ENCODE results near the gene PIP5KL1.
A peak's percentile ranks its signal among the peaks of the same experiment; 100 is the strongest.

Gene PIP5KL1

GRCh38 chr9:127940593-127940992 lies 10.0 kb upstream of the PIP5KL1 start:
- no peak overlapping the region for H3K4me3 ChIP-seq (ENCODE audit: low read depth, low read length)
- no peaks in the 10 kb centered on the region for H3K27me3 ChIP-seq (ENCODE audit: insufficient read depth, low read depth, severe bottlenecking)
- no peak for DNase-seq
- H3K27ac ChIP-seq: no peak overlapping the region
- no peaks in the 10 kb centered on the region for H3K9me3 ChIP-seq (ENCODE audit: severe bottlenecking)
- peaks cover 56% of the 10 kb centered on the region for H3K36me3 ChIP-seq
- no peak for TF ChIP-seq CTCF (IDR thresholded peaks at IDR 0.05; ENCODE audit: low read depth, low read length)

- H3K4me3 ChIP-seq (ENCODE audit: low read depth, low read length): no peak overlapping the region
- H3K9me3 ChIP-seq (ENCODE audit: severe bottlenecking): no peaks in the 10 kb centered on the region
- H3K27ac ChIP-seq: peak overlapping the region; percentile 67
- H3K36me3 ChIP-seq: peaks cover 51% of the 10 kb centered on the region
- DNase-seq: no peak
- no peaks in the 10 kb centered on the region for H3K27me3 ChIP-seq (ENCODE audit: insufficient read depth, low read depth, severe bottlenecking)
- TF ChIP-seq CTCF (IDR thresholded peaks at IDR 0.05; ENCODE audit: low read depth, low read length): no peak
Observed at GRCh38 chr9:127938298-127938690, 7.7 kb upstream of the PIP5KL1 start.

- Histone ChIP-seq H3K27me3 (ENCODE audit: insufficient read depth, low read depth, severe bottlenecking) (no peaks in the 10 kb centered on the region), H3K27ac (peak within 1 kb of the TSS; percentile 67), H3K4me3 (ENCODE audit: low read depth, low read length) (peak within 1 kb of the TSS; percentile 58), H3K36me3 (peaks cover 44% of the 10 kb centered on the region), H3K9me3 (ENCODE audit: severe bottlenecking) (no peaks in the 10 kb centered on the region)
- DNase-seq: peak; percentile 87
- no peak for TF ChIP-seq CTCF (IDR thresholded peaks at IDR 0.05; ENCODE audit: low read depth, low read length)
Observed at GRCh38 chr9:127937388-127938297, 7.1 kb upstream of the PIP5KL1 start, which contains the start of gene DPM2. DPM2 (minus strand) TSS chr9:127937854; CDS start chr9:127937820, 34 bp downstream.

GRCh38 chr9:127937056-127937387 lies 6.4 kb upstream of the PIP5KL1 start:
- Histone ChIP-seq H3K27ac (peak overlapping the region; percentile 67), H3K27me3 (ENCODE audit: insufficient read depth, low read depth, severe bottlenecking) (no peaks in the 10 kb centered on the region), H3K9me3 (ENCODE audit: severe bottlenecking) (no peaks in the 10 kb centered on the region), H3K4me3 (ENCODE audit: low read depth, low read length) (peak overlapping the region; percentile 58), H3K36me3 (peaks cover 38% of the 10 kb centered on the region)
- no peak for DNase-seq
- TF ChIP-seq CTCF (IDR thresholded peaks at IDR 0.05; ENCODE audit: low read depth, low read length): no peak

- Histone ChIP-seq H3K9me3 (ENCODE audit: severe bottlenecking) (no peaks in the 10 kb centered on the region), H3K4me3 (ENCODE audit: low read depth, low read length) (peak overlapping the region; percentile 58), H3K36me3 (peaks cover 33% of the 10 kb centered on the region), H3K27ac (no peak overlapping the region; the same call in 1 of the 2 replicates), H3K27me3 (ENCODE audit: insufficient read depth, low read depth, severe bottlenecking) (no peaks in the 10 kb centered on the region)
- no peak for DNase-seq
- no peak for TF ChIP-seq CTCF (IDR thresholded peaks at IDR 0.05; ENCODE audit: low read depth, low read length)
Observed at GRCh38 chr9:127936347-127936852, 5.8 kb upstream of the PIP5KL1 start.

Measured in WERI-Rb-1 (cell line).